H9 (cell line): ENCODE data around the gene FANCE. TPM values are rescaled to one million over a fixed set of nuclear protein-coding genes. Genes with fewer than 3 reads are reported as not detected.

Source experiments
- DNase-seq: peaks from one replicate; pipeline ENCODE4 v3.0.0-alpha.2; 2017
- H2AFZ ChIP-seq: one replicate; pipeline ENCODE4 v1.6.1; 2013; ENCODE audit warnings: mild to moderate bottlenecking, low read length, control low read depth, moderate library complexity
- H2AK5ac ChIP-seq: 2 replicates; pipeline ENCODE4 v1.6.1; 2013; ENCODE audit warnings: low read length, control low read depth, mixed read lengths; ENCODE audit not compliant: insufficient read length
- H2BK120ac ChIP-seq: one replicate; pipeline ENCODE4 v1.6.1; 2013; ENCODE audit warnings: low read depth, mild to moderate bottlenecking, low read length, control low read depth, inconsistent platforms; ENCODE audit not compliant: poor library complexity, severe bottlenecking
- H2BK12ac ChIP-seq: 2 replicates; pipeline ENCODE4 v1.6.1; 2013; ENCODE audit warnings: low read length, control low read depth, mixed read lengths, low read depth; ENCODE audit not compliant: insufficient read length
- H2BK15ac ChIP-seq: 2 replicates; pipeline ENCODE4 v1.6.1; 2013; ENCODE audit warnings: low read depth, low read length, control low read depth
- H2BK20ac ChIP-seq: one replicate; pipeline ENCODE4 v1.6.1; 2013; ENCODE audit warnings: low read depth, mild to moderate bottlenecking, low read length, control low read depth, inconsistent platforms; ENCODE audit not compliant: poor library complexity, severe bottlenecking
- H2BK5ac ChIP-seq: 2 replicates; pipeline ENCODE4 v1.6.1; 2013; ENCODE audit warnings: low read length, control low read depth, mixed read lengths; ENCODE audit not compliant: insufficient read length
- H3K14ac ChIP-seq: 2 replicates; pipeline ENCODE4 v1.6.1; 2013; ENCODE audit warnings: low read length, control low read depth; ENCODE audit not compliant: insufficient read depth
- H3K18ac ChIP-seq: 2 replicates; pipeline ENCODE4 v1.6.1; 2013; ENCODE audit warnings: low read depth, mild to moderate bottlenecking, mixed read lengths, low read length, control low read depth; ENCODE audit not compliant: insufficient read length
- H3K23ac ChIP-seq: 2 replicates; pipeline ENCODE4 v1.6.1; 2013; ENCODE audit warnings: low read length, control low read depth, mixed read lengths, low read depth; ENCODE audit not compliant: insufficient read length
- H3K23me2 ChIP-seq: 2 replicates; pipeline ENCODE4 v1.6.1; 2013; ENCODE audit warnings: low read depth, mild to moderate bottlenecking, mixed read lengths, low read length, control low read depth; ENCODE audit not compliant: insufficient read length, poor library complexity, severe bottlenecking
- H3K27ac ChIP-seq: 2 replicates; pipeline ENCODE4 v1.5.1; 2013; ENCODE audit warnings: low read length, control low read depth, mixed read lengths, low read depth; ENCODE audit not compliant: insufficient read length
- H3K27me3 ChIP-seq: 2 replicates; pipeline ENCODE4 v1.6.1; 2013; ENCODE audit warnings: low read length, control low read depth, inconsistent platforms; ENCODE audit not compliant: insufficient read depth
- H3K4ac ChIP-seq: 2 replicates; pipeline ENCODE4 v1.6.1; 2013; ENCODE audit warnings: low read depth, mild to moderate bottlenecking, control low read depth, inconsistent platforms, low read length, moderate library complexity
- H3K4me1 ChIP-seq: 2 replicates; pipeline ENCODE4 v1.6.1; 2013; ENCODE audit warnings: low read length, control low read depth, inconsistent platforms; ENCODE audit not compliant: insufficient read depth
- H3K4me2 ChIP-seq: 2 replicates; pipeline ENCODE4 v1.6.1; 2013; ENCODE audit warnings: low read length, control low read depth, mixed read lengths; ENCODE audit not compliant: insufficient read length, insufficient read depth
- H3K56ac ChIP-seq: 2 replicates; pipeline ENCODE4 v1.6.1; 2013; ENCODE audit warnings: low read depth, mild to moderate bottlenecking, mixed read lengths, low read length, control low read depth; ENCODE audit not compliant: insufficient read length
- H3K79me1 ChIP-seq: 2 replicates; pipeline ENCODE4 v1.6.1; 2013; ENCODE audit warnings: low read depth, mild to moderate bottlenecking, moderate library complexity, low read length, control low read depth, inconsistent platforms; ENCODE audit not compliant: insufficient read depth, poor library complexity, severe bottlenecking
- H3K79me2 ChIP-seq: 2 replicates; pipeline ENCODE4 v1.6.1; 2013; ENCODE audit warnings: low read length, control low read depth, inconsistent platforms; ENCODE audit not compliant: insufficient read depth
- H3K9ac ChIP-seq: 2 replicates; pipeline ENCODE4 v1.6.1; 2013; ENCODE audit warnings: low read length, control low read depth, mixed read lengths; ENCODE audit not compliant: insufficient read length; ENCODE audit errors: extremely low read depth
- H3K9me3 ChIP-seq: one replicate; pipeline ENCODE4 v1.6.1; 2013; ENCODE audit warnings: low read depth, low read length, inconsistent platforms; ENCODE audit not compliant: control insufficient read depth
- H3T11ph ChIP-seq: one replicate; pipeline ENCODE4 v1.6.1; 2013; ENCODE audit warnings: mild to moderate bottlenecking, low read length, control low read depth, inconsistent platforms
- H4K20me1 ChIP-seq: one replicate; pipeline ENCODE4 v1.6.1; 2013; ENCODE audit not compliant: control insufficient read depth, insufficient read length, insufficient read depth
- H4K5ac ChIP-seq: 2 replicates; pipeline ENCODE4 v1.6.1; 2013; ENCODE audit warnings: low read depth, mild to moderate bottlenecking, mixed read lengths, low read length, control low read depth; ENCODE audit not compliant: insufficient read length
- H4K8ac ChIP-seq: replicated peaks from 2 replicates; pipeline ENCODE4 v1.6.1; 2013; ENCODE audit warnings: low read length, control low read depth, mixed read lengths, low read depth; ENCODE audit not compliant: insufficient read length
- H4K91ac ChIP-seq: 2 replicates; pipeline ENCODE4 v1.6.1; 2013; ENCODE audit warnings: low read depth, mild to moderate bottlenecking, moderate library complexity, mixed read lengths, low read length, control low read depth; ENCODE audit not compliant: insufficient read length
- H3K27ac Mint-ChIP-seq, 3 experiments: 2 replicates in 2 of 3; 3 replicates in 1 of 3; pipeline ENCODE4 v1.8.0; 2020 to 2021; ENCODE audit warnings: mixed read lengths in 3 of 3, mild to moderate bottlenecking in 1 of 3, moderate library complexity in 1 of 3
- H3K27me3 Mint-ChIP-seq: 2 replicates; pipeline ENCODE4 v1.8.0; 2021; ENCODE audit warnings: low read depth, mild to moderate bottlenecking, moderate library complexity, mixed read lengths
- H3K36me3 Mint-ChIP-seq, 3 experiments: 2 replicates in 2 of 3; 3 replicates in 1 of 3; pipeline ENCODE4 v1.8.0; 2020 to 2021; ENCODE audit warnings: low read depth in 3 of 3, mixed read lengths in 3 of 3; ENCODE audit not compliant: insufficient read depth in 1 of 3
- H3K4me1 Mint-ChIP-seq, 2 experiments: 2 replicates each; pipeline ENCODE4 v1.8.0; 2020; ENCODE audit warnings: mixed read lengths in 2 of 2
- H3K4me3 Mint-ChIP-seq, 2 experiments: 2 replicates in 1 of 2; 3 replicates in 1 of 2; pipeline ENCODE4 v1.8.0; 2020 to 2021; ENCODE audit warnings: mild to moderate bottlenecking in 2 of 2, mixed read lengths in 2 of 2, moderate library complexity in 1 of 2
- H3K9me3 Mint-ChIP-seq, 2 experiments: 2 replicates in 1 of 2; 3 replicates in 1 of 2; pipeline ENCODE4 v1.8.0; 2020; ENCODE audit warnings: mild to moderate bottlenecking in 2 of 2, mixed read lengths in 2 of 2, moderate library complexity in 1 of 2
- WGBS: extraction: QIAGEN DNeasy Blood & Tissue Kit; methylation state at CpG from one replicate; pipeline ENCODE4 v1.1.7; 2013; ENCODE audit warnings: missing lambda C conversion rate, low lambda C conversion rate, mixed read lengths; ENCODE audit not compliant: insufficient read length; ENCODE audit errors: extremely low coverage; 5-methylcytosine and 5-hydroxymethylcytosine counted together
- total RNA-seq: library from RNA; stranded (reverse); gene quantifications from 2 replicates; pipeline ENCODE4 v1.2.1, GENCODE V29; 2021
- TF ChIP-seq, protein P1 (sequence below): fragments of 200-600 bp; sonication (generic); conservative IDR thresholded peaks from 3 replicates; pipeline ENCODE4 v1.8.0; 2021; ENCODE audit warnings: antibody characterized with exemption, mild to moderate bottlenecking

FANCE gene
- total RNA-seq, 1 experiment from 2014 or later, result 8.4 TPM

DNA sequence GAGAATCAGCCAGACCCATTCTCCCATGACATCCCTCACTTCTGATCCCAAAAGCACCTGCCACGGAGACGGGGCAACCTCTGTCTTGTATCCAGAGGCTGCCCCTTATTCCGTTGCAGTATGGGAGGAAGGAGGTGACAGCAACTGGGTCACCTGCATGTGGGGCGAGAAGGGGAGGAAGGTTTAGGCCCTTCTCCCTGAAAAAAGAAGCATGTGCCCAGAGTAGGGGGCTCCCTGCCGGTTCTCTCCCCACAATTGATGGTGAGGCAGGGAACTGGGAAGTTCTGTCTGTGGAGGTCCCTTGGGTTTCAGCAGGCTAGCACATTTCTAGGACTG, 49.3 kb upstream of the FANCE start:
- Mint-ChIP-seq H3K4me1 (peaks cover 8 to 14% of the 10 kb centered on the region in 2 experiments; a peak in 3 of 4 replicates), H3K36me3 (peaks cover 0 to 2% (median 0%) of the 10 kb centered on the region in 3 experiments; a peak in 2 of 7 replicates), H3K9me3 (no peaks in the 10 kb centered on the region), H3K27ac (no peak overlapping the region; a peak in 1 of 7 replicates), H3K4me3 (no peak overlapping the region), H3K27me3 (peaks cover 2% of the 10 kb centered on the region; the same call in 1 of the 2 replicates)
- Histone ChIP-seq H3K9me3 (no peaks in the 10 kb centered on the region), H3K4me1 (peaks cover 6% of the 10 kb centered on the region), H3K27ac (no peak overlapping the region), H2BK120ac (no peak overlapping the region), H3K56ac (no peak overlapping the region), H3K79me2 (no peaks in the 10 kb centered on the region; the same call in 1 of the 2 replicates), H3K79me1 (no peaks in the 10 kb centered on the region), H4K20me1 (no peaks in the 10 kb centered on the region), H3T11ph (no peak overlapping the region), H3K4ac (no peak overlapping the region), H3K14ac (no peak overlapping the region; the same call in 1 of the 2 replicates), H2BK12ac (no peak overlapping the region), H4K91ac (no peak overlapping the region), H2BK20ac (no peak overlapping the region), H3K18ac (no peak overlapping the region), H3K27me3 (no peaks in the 10 kb centered on the region), H2BK15ac (no peak overlapping the region), H4K5ac (no peak overlapping the region), H2AK5ac (no peak overlapping the region), H3K23ac (no peak overlapping the region), H3K23me2 (no peaks in the 10 kb centered on the region), H3K4me2 (no peak overlapping the region), H4K8ac (no peak overlapping the region), H3K9ac (no peak overlapping the region), H2BK5ac (no peak overlapping the region), H2AFZ (no peak overlapping the region)
- DNase-seq, result no peak
- no CpG with 5 or more reads among the region's 5 CpGs for WGBS
- TF ChIP-seq, protein P1, sequence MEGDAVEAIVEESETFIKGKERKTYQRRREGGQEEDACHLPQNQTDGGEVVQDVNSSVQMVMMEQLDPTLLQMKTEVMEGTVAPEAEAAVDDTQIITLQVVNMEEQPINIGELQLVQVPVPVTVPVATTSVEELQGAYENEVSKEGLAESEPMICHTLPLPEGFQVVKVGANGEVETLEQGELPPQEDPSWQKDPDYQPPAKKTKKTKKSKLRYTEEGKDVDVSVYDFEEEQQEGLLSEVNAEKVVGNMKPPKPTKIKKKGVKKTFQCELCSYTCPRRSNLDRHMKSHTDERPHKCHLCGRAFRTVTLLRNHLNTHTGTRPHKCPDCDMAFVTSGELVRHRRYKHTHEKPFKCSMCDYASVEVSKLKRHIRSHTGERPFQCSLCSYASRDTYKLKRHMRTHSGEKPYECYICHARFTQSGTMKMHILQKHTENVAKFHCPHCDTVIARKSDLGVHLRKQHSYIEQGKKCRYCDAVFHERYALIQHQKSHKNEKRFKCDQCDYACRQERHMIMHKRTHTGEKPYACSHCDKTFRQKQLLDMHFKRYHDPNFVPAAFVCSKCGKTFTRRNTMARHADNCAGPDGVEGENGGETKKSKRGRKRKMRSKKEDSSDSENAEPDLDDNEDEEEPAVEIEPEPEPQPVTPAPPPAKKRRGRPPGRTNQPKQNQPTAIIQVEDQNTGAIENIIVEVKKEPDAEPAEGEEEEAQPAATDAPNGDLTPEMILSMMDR, result no peak
